Hepatic stellate cell (primary cell): Measurements from ENCODE around the gene NECTIN3.

Experiments used
- DNase-seq: peaks from one replicate; pipeline ENCODE4 v3.0.0; 2011; ENCODE audit warnings: low spot score

The NECTIN3 gene, protein sequence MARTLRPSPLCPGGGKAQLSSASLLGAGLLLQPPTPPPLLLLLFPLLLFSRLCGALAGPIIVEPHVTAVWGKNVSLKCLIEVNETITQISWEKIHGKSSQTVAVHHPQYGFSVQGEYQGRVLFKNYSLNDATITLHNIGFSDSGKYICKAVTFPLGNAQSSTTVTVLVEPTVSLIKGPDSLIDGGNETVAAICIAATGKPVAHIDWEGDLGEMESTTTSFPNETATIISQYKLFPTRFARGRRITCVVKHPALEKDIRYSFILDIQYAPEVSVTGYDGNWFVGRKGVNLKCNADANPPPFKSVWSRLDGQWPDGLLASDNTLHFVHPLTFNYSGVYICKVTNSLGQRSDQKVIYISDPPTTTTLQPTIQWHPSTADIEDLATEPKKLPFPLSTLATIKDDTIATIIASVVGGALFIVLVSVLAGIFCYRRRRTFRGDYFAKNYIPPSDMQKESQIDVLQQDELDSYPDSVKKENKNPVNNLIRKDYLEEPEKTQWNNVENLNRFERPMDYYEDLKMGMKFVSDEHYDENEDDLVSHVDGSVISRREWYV

DNA sequence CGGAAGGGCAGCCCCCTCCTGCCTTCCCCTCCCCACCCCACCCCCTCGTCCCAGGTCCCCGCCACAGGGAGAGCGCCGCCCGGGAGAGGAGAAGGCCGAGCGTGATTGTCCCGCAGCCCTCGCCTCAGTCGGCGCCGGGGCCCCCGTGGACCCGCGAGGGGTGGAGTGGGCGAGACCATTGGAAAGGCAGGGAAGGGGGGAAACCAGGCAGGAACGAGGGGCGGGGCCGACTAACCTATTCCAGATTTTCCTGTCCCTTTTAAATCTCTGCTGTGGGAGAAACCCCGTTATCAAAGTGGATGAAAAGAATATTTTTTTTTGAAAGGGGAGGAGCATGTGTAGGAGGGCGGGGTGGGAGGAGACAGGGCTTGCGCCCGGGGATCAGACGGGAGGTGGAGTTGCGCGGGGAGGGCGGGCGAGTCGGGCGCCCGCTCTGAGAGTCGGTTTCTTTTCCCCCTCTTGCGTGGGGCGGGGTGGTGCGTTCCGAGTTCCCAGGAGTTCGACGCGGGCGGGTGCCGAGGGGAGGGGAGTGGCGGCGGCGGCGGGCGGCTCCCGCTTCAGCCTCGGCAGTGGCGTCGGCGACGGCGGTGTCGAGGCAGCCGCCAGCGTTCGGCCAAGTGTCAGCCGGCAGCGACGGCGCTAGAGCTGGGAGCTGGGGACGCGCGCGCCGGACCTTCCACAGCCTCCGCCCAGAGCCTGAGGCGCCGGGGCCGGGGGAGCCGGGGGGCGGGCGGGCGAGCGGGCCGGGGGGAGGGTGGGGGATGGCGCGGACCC lies at the start of gene NECTIN3:
Gene NECTIN3, plus strand, starts transcription at position 560 of the 774 bp plus-strand sequence. Its CDS starts 202 bp downstream, at position 762.
- peak; percentile 89 for DNase-seq

DNA sequence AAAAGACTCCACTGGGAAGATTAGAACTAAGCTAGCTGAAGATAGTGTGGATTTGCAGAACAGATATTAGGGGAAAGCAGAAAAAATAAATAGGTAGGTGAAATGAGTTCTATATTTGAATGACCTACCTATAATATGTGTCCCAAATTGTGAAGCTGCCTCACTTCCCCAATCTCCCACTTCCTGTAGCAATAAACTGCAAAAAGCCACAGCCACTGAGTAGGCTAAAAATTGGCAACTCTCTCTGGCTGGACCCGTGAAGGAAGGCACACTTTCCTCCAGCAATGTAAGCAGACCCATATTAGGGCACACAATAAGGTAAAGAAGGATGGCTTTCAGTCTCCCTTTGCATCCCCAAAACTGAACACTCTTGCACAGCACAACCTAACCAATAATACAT lies 43.7 kb upstream of the NECTIN3 start:
- DNase-seq = no peak

DNA sequence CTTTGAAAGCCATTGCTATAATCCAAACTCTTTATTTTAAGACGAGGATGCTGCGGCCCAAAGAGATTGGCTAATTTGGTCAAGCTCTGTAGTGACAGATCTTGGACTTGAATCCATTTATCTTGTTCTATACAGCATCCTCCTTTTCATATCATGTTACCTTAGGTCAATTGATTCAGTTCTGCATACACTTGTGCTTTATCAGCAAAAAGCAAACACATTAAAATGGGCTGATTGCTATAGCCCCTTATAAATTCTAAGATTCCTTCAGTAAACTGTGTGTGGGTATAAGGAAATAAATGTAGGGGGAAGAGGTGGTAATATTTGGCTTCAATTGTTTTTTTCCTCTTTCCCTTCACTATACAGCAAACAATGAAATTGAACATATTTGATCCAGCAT lies 40.1 kb upstream of the NECTIN3 start:
- DNase-seq = no peak

DNA sequence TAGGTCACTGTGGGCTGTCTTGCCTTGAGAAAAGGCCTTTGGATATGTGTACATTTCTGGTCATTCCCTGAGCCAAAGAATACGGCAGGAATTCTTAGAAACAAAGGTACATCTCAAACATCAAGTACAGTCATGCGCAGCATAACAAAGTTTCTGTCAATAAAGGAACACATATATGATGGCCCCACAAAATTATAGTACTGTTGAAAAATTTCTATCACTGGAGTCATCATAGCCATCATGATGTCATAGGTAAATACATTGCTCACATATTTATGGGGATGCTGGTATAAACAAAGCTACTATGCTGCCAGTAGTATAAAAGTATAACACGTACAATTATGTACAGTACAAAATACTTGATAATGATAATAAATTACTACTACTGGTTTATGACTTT lies 38.9 kb upstream of the NECTIN3 start:
- DNase-seq = no peak

DNA sequence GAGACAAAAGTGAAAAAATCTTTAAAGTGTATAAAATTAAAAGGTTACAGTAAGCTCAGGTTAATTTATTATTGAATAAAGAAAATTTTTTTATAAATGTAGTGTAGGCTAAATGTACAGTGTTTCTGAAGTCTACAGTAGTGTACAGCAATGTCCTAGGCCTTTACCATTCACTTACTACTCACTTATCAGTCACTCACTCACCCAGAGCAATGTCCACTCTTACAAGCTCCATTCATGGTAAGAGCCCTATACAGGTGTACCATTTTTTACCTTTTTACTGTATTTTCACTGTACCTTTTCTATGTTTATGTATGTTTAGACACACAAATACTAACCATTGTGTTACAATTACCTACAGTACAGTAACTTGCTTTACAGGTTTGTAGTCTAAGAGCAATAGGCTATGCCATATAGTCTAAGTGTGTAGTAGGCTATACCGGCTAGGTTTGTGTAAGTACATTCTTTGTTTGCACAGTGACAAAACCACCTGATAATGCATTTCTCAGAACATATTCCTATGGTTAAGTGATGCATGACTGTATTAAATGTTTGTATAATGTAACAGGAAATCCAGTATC lies 38.1 kb upstream of the NECTIN3 start:
- DNase-seq = no peak

DNA sequence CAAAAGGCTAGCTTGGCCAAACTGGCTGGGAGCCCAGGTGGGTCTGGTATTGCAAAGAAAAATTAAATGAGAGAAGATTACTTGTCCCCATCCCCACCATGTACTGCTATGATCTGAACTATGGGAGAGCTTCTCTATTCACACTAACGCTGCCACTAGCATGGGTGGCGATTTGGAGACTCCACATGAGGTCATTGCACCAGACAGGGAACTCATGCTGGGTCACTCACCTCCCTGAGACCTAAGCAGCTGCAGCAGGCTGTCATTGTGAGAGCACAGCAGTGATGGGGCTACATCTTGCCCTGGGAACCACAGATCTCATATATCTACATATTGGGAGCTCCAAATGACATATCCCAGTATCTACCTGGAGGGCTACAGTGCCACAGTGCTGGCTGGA lies 36.3 kb upstream of the NECTIN3 start:
- DNase-seq = no peak

DNA sequence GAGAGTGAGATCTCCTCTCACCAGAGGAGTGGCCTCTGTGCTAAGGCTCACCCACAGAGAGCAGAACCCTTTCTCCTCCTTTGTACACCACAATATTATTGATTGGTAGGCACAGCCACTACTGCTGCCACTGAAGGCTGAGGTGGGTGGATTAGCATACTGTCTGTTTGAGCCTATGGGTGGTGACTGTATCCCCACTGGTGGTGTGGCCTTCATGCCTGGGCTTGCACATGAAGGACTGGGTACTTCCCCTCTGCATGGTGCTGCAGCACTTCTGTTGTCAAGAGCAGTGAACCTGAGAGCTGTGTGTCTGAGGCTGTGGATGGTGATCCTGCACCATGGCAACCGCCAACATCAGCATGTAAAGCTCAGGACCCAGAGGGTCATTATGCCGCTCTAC lies 35.7 kb upstream of the NECTIN3 start:
- no peak for DNase-seq

DNA sequence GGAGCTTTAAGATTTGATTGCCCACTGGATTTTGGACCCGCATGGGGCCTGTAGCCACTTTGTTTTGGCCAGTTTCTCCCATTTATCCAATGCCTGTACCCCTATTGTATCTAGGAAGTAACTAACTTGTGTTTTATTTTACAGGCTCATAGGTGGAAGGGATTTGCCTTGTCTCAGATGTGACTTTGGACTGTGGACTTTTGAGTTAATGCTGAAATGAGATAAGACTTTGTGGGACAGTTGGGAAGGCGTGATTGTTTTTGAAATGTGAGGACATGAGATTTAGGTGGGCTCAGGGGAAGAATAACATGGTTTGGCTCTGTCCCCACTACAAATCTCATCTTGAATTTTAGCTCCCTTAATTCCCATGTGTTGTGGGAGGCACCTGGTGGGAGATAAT lies 30.7 kb upstream of the NECTIN3 start:
- no peak for DNase-seq

DNA sequence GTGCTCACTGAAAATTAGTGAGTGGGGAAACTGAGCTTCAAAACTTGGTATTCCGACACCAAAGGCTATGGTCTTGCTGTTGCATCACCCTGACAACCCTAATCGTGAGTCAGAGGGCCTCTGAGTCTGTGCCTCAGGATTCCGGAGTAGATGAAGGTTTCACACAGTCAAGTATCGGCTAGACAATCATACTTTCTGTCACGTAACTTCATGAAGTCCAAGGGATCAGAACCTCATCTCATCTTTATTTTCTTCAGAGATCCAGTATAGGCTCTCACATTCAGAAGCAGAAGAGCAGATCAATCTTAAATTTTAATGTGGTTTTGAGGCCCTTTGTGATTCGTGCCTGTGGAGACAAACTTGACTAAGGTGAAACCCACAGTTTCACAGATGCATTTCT lies 26.1 kb upstream of the NECTIN3 start:
- DNase-seq = no peak

DNA sequence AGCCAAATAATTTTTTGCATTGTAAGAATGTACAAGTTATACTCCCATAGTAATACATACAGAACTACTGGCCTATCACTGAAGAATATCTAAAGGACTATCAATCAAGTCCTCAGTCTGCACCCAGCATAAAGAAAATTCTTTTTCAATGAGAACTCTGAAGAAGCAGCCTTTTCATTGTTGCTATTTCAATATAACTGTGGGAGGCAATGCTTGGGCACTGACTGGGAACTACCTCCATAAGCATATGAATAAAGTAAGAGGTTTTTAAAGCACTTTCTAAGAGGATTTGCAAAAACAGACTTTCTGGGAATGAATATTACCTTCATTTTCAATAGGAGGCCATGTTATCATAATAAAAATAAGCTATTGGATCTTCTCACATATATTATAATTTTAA lies 24.6 kb upstream of the NECTIN3 start:
- DNase-seq = no peak

DNA sequence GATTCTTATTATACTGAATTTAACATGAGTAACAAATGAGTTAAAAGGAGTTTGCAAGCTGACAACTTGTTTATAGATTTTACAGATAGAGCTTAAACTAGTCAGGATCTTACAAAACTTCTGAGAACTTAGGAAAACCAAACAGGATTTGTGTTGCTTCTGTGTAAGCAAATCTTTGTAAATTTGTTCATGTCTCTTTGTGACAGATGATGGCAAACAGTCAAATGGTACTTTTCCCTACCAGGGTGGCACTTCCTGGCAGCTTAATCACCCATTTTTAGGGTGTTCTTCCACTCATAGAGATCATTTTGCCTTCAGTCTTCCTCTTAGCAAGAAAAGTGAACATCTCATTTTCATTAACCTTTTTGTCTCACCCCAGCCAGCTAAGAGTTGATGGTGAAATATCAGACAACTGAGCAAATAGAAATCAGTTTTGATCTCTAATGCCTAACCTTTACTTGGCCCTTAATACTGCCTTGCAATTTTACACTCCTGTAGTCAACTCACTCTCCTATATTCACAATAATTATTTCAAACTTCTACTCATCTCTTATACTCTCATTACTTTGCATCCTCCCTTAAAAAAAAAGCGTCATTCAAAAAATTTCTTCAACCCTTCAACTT lies 23.7 kb upstream of the NECTIN3 start:
- no peak for DNase-seq

DNA sequence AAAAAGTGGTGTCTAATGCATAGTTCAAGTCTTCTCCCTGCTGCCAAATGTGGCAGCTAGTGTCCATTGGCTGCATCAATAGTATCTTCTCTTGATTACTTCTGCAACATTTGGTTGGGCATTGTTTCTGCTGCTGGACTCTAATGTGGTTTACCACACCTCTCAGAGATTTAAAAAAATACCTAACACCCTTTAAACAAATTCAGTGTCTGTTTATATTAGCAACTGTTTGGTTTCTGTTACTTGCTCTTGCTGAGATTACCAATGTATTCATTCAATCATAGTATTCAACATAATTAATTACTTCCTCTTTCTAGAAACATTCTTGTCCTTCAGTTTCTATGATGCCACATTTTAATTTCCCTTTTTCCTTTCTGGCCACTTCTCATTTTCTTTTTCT lies 20.3 kb upstream of the NECTIN3 start:
- DNase-seq = no peak

DNA sequence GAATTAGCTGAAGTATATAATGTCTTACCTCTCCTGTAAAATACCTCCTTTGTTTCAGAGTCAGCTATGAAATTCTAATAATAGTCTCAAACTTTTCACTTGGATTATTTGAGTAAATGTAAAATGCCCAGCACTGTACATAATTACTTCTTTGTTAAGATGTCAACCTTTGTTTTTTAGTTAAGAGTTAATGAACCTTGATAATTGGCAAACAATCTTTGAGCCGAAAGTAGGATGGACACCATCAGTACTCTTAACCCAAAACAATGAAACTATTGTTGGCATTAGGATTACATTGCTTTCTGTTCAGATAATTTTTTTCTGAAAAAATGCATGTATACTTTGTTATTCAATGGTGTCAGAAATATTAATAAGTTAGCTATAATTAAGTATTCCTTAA lies 3.0 kb upstream of the NECTIN3 start:
- DNase-seq = no peak

DNA sequence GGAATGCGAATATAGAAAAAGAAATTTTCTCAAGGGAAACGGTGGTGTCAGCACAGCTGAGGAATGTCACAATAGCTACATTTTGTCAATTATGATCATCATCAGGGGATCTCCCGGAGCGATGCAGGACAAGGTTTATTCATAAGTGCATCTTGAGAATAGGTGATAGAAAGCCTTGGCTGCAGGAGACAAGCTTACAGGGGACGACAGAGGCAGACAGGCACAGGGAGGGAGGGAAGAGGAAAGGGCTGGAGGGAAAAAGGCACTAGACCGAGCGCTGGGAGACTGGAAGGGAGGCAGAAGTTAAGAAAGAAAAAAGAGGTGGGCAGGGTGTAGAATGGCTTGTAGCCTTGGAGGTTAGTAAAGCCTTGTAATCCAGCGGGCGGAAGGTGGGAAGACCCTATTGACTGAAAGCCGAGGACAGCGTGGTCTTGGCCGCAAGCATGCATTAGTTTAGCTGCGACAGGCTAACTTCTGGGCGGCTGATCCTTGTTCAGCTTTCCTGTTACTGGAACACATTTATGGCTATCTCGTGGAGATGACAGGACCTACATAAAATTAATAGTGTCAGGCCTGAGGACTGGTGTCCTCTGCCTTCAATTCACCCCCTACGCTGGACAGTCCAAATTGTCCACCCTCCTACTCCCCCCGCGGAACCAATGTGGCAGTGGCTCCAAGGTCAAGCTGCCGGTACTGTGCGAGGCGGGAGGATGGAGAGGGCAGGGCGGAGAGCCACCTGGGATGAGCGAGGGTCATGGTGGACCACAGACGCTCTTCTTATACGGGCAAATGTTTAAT lies 1.4 kb upstream of the NECTIN3 start:
- DNase-seq = peak; percentile 9

DNA sequence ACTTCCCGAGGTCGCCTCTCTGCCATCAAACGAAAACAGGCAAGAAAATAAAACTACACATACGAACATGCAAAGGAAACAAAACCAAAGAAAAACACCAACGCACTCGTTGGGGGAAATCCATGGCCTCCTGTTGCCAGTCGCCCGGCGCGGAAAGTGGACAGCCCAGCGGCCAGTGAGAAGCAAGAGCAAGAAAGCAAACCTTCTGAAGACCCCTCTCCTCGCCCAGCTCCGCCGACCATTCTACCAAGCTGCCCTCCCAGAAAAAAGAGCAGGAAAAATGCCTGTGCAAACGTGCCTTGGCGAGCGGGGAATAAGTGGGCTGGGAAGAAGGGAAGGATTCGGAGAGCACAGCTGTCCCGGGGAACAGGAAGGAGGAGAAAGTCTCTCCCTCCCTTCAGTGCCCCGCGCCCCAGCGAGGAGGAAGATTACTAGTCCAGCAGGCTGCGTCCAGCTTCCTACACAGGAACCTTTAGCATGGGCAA lies 802 bp upstream of the NECTIN3 start:
- DNase-seq = no peak

DNA sequence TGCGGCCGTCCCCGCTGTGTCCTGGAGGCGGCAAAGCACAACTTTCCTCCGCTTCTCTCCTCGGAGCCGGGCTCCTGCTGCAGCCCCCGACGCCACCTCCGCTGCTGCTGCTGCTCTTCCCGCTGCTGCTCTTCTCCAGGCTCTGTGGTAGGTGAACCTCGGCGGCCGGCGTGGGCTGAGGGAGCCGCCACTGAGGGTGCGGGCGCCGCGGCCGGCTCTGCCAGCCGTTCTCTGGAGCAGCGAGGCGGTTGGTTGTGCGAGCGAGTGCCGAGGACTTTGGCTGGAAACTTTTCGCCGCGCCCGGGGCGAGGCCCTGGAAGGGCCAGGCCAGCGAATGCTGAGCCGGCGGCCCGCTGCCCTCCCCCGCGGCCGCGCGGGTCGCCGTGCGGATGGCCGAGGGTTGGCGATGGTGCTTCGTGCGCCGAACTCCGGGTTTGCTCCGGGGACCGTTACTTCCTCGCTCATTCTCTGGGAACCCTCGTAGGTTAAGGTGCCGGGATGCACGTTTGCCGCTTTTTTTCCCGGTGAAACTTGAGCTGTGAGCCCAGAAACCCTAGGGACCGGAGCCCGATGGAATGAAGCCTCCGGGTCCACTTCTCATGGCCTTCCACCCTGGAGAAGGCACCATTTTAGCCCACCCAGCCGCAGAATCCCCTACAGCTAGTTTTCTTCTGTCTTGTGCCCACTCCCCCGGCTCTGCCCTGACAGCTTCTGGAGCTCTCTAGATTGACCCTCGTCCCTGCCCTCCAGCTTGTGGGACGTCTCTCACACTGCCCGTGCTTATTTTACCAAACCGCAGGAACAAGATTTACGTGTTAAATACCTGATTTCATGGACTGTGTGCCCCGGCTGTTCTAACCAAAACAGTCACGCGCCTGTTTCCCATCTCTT lies 660 bp downstream of the NECTIN3 start:
- DNase-seq = peak; percentile 14

DNA sequence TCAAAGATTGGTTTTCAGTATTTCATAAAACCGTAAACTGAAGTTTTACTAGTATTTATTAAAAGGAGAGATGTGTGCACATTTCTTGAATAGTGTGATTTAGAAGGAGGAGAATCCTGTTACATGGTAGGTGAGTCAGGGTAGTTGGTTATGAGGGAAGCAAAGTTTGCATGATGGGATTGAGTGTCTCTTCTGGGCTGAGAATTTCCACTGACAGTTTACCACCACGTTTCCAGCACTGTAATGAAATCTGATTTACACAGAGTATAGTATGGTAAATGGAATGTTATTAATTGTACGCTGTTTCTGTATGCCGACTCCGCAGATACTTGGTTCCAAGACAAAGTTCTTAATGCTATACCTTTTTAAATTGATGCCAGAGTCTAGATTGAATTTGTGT lies 1.6 kb downstream of the NECTIN3 start:
- peak; percentile 9 for DNase-seq

DNA sequence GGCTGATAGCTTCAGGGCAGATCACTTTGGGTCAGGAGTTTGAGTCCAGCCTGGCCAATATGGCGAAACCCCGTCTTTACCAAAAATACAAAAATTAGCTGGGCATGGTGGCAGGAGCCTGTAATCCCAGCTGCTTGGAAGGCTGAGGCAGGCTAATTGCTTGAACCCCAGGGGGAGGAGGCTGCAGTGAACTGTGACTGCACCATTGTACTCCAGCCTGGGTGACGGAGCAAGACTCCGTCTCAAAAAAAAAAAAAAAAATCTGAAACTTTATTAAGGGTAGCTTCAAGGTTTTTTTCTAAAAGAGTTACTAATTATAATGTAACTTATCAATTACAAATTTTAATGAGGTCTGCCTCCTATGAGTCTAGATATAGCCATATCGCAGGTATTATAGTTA lies 5.1 kb downstream of the NECTIN3 start:
- no peak for DNase-seq

DNA sequence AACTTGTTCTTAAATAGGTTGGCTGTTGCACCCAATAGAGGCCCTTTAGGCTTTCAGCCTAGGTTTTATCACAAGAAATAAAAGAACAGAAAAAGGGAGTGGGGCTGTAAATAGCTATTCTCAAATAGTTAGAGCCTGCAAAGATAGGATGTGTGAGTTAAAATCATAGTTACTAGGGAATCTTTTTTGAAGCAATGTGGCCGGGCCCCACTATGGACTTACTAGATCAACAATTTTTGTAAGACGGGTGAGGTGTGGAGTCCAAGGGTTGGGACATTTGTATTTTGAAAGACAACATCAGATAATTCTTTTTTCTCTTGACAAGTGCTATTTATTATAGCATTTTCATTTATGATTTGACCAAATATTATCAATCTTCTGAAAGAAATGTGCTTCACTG lies 5.8 kb downstream of the NECTIN3 start:
- no peak for DNase-seq

DNA sequence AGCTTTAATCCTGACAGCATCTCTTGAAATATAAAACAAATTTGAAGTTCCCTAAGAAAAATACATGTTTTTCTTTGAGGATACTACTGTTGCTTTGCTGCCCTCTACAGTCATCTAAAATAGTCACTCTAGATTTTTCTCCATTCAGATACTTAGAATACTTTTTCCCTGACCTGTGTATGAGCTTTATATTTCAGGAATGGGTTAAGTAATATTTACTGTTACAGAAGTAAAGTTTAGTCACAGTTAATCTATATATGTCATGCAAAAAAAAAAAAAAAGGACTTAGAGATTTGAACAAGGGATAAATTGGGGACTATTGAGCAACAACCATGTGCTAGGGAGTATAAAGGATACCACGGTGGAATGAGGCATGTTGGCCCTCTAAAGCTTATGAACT lies 8.8 kb downstream of the NECTIN3 start:
- DNase-seq = peak; percentile 19
